Activated CD4-positive, CD25-positive, alpha-beta regulatory T cell treated with anti-CD3 and anti-CD28 coated beads, Interleukin-2, amount 50 U/mL, for 72 hours (primary cell): ENCODE data around the gene MCF2L.
A peak's percentile ranks its signal among the peaks of the same experiment; 100 is the strongest.
"Not testable (repeated sequence)": the region's sequence is repeated elsewhere in the genome, so short reads cannot be mapped to it uniquely, and the experiment has no call there.

Source experiments
- DNase-seq: peaks from one replicate; pipeline ENCODE4 v3.0.0; 2021

Gene MCF2L

GRCh38 chr13:113099142-113099541, 130.1 kb downstream of the MCF2L start:
- DNase-seq = no peak

GRCh38 chr13:113102302-113102701, 133.3 kb downstream of the MCF2L start:
- DNase-seq = not testable (repeated sequence)

GRCh38 chr13:113102727-113103126, 133.7 kb downstream of the MCF2L start:
- DNase-seq = no peak

GRCh38 chr13:113103646-113104045, 134.6 kb downstream of the MCF2L start:
- no peak for DNase-seq

- no peak for DNase-seq
These were observed 136.3 kb downstream of the MCF2L start, which contains the start of gene F7 for GRCh38 chr13:113105032-113105920. TSS of gene F7 (plus strand) at chr13:113105791. CDS start at chr13:113105842, 51 bp downstream.

GRCh38 chr13:113105921-113106452, 137.0 kb downstream of the MCF2L start:
- DNase-seq = no peak

- DNase-seq = no peak
These were observed 137.8 kb downstream of the MCF2L start for GRCh38 chr13:113106711-113107351.

GRCh38 chr13:113108521-113108920, 139.5 kb downstream of the MCF2L start:
- DNase-seq = not testable (repeated sequence)

- DNase-seq = no peak
These were observed 140.4 kb downstream of the MCF2L start for GRCh38 chr13:113109151-113110047.

- DNase-seq = no peak
These were observed 141.2 kb downstream of the MCF2L start for GRCh38 chr13:113110048-113110851.

- DNase-seq = no peak
These were observed 141.9 kb downstream of the MCF2L start for GRCh38 chr13:113110852-113111315.

GRCh38 chr13:113111821-113112220, 142.8 kb downstream of the MCF2L start:
- peak; percentile 28 for DNase-seq

GRCh38 chr13:113112475-113112874, 143.5 kb downstream of the MCF2L start:
- DNase-seq = peak; percentile 27

GRCh38 chr13:113112893-113113845, 144.2 kb downstream of the MCF2L start:
- DNase-seq = peak; percentile 27

- peak; percentile 25 for DNase-seq
These were observed 144.8 kb downstream of the MCF2L start for GRCh38 chr13:113113846-113114271.

- peak; percentile 15 for DNase-seq
These were observed 145.7 kb downstream of the MCF2L start for GRCh38 chr13:113114511-113115362.

GRCh38 chr13:113115363-113116205, 146.6 kb downstream of the MCF2L start:
- peak; percentile 25 for DNase-seq

- DNase-seq = peak; percentile 14
These were observed 147.3 kb downstream of the MCF2L start for GRCh38 chr13:113116206-113116800.
